Measurements from ENCODE around the gene DAPK2.
"Not testable (repeated sequence)": the region's sequence is repeated elsewhere in the genome, so short reads cannot be mapped to it uniquely, and the experiment has no call there.

The DAPK2 gene

DNA sequence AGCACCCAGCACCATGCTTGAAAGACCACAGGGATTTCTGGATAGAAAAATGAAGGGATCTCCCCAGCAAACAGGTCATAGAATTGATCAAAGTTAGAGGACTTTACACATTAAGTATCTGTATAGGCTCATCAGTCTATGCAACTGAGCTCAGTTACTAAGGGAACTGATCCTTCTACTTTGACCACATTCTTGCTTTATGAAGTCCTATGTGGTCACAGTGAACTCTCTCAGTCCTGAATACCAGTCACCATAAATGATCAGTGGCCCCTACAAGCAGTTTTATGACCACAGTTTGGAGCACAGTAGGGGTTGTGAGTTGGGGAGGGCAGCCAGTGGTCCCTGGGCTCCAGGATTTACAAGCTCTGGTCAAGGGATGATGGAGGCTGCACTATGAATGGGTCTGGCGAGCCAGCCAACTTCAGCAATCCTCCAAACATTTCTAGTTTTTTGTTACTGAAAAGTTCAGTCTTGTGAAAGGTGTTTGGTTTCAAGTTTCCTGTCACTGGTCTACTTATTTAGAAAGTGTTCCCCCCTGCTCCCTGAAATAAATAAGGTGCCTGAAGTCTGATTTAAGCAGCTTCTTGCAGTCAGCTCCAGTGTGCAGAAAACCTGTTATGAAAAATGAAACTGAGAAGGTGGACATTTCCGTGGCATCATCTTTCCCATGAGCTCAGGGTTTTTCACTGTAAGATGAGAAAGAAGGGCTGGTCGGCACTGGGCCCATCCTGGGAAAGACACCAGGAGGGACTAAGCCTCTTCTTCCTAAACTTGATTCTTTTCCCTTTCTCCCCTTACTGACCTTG, 75.5 kb downstream of the DAPK2 start:
- DNase-seq = peak; percentile 38

DNA sequence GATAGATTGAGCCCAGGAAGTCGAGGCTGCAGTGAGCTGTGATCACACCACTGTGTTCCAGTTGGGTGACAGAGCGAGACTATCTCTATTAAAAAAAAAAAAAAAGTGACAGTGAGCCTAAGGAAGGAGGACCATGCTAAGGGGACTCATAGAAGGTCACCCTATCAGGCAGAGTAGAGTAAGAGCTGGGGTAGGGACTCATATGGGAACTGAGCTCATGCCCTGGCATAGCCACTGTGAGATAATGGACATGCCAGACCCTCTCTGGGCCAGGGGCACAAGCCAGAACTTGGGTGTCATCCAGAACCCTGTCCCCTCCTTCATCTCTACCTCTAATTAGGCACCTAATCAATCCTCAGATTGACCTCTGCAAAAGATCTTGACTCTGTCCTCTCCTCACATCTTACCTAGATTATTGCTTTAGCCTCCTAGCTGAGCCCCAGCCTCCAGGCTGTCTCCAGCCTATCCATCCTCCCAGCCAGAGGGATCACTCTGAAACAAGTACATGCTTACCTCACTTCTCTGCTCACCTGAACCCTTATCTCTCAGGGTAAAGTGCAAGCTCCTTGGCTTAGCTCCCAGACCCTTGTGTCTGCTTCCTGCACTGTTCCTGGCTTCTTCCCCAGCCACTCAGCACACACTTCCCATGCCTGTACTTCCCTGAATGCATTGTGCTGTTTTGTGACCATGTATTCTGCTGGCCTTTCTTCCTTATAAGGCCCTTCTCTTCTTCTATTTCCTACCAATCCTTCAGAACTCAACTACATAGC, 76.4 kb downstream of the DAPK2 start:
- DNase-seq = no peak

GRCh38 chr15:63968700-63969099, 77.6 kb downstream of the DAPK2 start:
- DNase-seq = no peak

- DNase-seq = no peak
Observed at GRCh38 chr15:63968122-63968524, 78.2 kb downstream of the DAPK2 start.

- DNase-seq = no peak
Observed at GRCh38 chr15:63967616-63968015, 78.7 kb downstream of the DAPK2 start.

DNA sequence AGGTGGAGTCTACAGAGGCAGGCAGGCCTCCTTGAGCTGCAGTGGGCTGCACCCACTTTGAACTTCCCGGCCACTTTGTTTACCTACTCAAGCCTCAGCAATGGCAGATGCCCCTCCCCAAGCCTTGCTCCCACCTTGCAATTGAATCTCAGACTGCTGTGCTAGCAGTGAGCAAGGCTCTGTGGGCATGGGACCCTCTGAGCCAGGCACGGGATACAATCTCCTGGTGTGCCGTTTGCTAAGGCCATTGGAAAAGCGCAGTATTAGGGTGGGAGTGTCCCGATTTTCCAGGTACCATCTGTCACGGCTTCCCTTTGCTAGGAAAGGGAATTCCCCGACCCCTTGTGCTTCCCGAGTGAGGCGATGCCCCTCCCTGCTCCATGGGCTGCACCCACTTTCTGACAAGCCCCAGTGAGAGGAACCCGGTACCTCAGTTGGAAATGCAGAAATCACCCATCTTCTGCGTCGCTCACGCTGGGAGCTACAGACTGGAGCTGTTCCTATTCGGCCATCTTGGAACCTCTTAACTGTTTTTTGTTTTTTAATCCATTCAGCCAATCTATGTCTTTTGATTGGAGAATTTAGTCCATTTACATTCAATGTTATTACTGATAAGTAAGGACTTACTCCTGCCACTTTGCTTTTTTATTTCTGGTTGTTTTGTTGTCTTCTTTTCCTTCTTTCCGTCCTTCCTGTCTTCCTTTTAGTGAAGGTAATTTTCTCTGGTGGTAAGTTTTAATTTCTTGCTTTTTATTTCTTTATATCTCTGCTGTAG, 83.2 kb downstream of the DAPK2 start:
- not testable (repeated sequence) for DNase-seq

- DNase-seq = no peak
Observed at GRCh38 chr15:63953524-63953923, 92.8 kb downstream of the DAPK2 start.

DNA sequence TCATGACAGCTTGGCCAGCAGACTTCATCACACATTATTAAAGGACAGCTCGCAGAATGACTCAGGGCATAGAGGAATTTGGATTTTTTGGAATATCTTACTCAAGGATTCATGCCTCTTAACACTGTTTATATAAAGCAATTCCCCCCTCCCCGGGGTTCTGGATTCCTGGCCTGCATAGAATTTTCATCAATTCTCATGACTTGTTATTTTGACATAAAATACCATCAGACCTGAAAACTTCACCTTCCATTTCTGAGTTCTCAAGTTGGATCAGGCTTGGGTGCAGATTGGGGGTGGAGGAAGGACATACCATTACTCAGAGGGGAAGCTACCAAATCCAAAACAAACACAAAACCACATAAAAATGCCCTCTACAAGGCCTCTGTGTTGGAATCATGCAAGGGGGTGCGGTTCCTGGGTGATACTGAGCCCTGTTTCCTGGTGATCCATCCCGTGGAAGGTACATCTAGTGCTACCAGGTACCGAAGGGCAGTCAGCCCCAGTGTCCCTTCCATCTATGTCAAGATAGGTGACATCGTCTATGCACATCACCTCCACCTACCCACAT, 95.3 kb downstream of the DAPK2 start:
- no peak for DNase-seq

- peak; percentile 19 for DNase-seq
Observed at GRCh38 chr15:63948971-63949370, 97.3 kb downstream of the DAPK2 start.

- DNase-seq = no peak
Observed at GRCh38 chr15:63948436-63948835, 97.8 kb downstream of the DAPK2 start.

- DNase-seq = no peak
Observed at GRCh38 chr15:63947228-63947627, 99.1 kb downstream of the DAPK2 start.

DNA sequence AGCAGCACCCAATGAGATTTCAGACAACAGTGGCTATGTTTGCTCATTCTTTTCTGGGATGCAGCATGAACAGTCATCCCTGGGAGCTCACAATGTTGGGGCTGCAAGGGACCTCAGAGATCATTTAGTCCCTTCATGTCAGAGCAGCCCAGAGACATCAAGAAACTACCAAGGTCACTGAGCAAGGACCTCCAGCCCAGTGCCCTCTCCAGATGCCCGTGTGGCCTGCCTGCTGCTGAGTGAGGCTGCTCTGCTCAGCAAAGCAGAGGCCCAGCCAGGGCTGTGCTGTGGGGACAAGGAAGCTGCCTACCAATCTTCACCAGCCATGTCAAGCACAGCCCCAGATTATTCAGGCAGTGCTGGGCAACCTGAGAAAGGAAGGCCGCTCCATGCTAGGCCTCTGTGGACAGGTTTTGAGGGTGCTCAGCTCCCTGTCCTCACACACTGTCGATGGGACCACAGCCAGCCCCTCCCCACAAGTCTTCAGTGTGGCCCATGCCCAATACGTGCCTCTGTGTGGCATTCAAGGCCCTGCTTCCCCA, 99.7 kb downstream of the DAPK2 start:
- no peak for DNase-seq

GRCh38 chr15:63945838-63946298, 100.4 kb downstream of the DAPK2 start:
- DNase-seq = no peak

GRCh38 chr15:63945007-63945788, 101.1 kb downstream of the DAPK2 start:
- peak; percentile 88 for DNase-seq

- no peak for DNase-seq
Observed at GRCh38 chr15:63944681-63944955, 101.7 kb downstream of the DAPK2 start.

DNA sequence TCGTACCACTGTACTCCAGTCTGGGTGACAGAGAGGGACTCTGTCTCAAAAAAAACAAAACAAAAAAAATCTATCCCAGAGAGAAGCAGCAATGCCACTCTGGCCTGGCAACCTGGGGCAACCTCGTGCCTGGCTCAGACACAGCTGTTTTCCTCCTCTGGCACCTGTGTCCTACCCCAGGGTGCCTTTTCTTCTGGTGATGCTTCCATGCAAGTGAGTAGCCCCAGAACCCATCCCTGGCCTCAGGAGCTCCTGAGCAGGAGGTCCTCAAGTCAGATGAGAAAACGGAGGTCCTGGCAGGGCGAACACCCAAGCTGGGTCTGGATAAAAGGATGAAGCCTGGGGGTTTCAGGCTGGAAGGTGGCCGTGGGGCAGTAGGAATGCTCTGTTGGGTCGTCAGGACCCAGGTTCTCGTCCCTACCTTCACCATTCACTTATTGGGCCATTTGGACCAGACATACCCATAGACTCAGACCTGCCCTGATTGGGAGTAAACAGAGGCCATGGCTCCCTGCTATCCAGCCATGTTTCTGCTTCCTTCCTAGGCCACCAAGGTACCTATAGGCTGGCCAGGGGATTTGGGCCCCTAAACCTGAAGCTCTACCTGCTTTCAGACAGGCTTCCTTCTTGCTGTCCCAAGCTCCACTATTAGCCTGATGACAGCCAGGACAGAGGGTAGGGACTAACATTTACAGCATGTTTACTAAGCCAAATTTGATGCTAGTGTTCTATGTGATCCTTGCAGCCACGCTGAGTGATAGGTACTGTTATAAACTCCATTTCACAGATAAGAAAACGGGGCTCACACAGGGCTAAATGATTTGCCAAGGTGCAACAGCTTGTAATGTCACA, 102.2 kb downstream of the DAPK2 start:
- DNase-seq = no peak

DNA sequence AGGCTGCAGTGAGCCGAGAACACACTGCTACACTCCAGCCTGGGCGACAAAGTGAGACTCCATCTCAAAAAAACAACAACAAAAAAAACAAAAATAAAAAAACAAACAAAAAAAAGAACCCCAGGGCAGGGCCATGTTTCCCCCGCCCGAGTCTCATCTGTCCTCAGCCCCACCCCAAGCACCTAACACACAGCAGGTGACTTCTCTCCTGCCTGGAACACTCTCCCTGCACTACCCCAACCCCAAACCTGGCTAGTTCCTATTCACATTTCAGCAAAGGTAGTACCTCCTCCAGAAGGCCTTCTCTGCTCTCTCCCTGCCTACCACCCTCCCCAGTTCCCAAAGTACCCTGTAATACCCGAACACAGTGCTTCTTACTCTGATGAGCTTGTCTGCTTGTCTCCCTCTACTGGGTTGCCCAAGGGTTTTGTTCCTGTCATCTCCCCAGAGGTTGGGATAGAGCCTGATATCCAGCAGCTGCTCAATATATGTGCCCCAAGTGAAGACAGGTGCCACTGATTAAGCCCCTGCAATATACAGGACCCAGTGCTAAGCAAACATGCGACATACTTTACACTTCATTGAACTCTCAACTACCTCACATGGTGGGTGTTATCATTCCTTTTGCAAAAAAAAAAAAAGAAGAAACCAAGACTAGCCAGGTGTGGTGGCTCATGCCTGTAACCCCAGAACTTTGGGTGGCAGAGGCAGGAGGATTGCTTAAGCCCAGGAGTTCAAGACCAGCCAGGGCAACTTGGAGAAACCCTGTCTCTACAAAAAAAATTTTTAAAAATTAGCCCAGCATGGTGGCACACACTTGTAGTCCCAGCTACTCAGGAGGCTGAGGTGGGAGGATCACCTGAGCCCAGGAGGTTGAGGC, 103.6 kb downstream of the DAPK2 start:
- no peak for DNase-seq

- no peak for DNase-seq
Observed at GRCh38 chr15:63941698-63942465, 104.4 kb downstream of the DAPK2 start.

- no peak for DNase-seq
Observed at GRCh38 chr15:63940966-63941620, 105.2 kb downstream of the DAPK2 start.

All from OCI-M1 (cell line).